Glutamatergic neuron (in vitro differentiated cells): ENCODE data around the gene NOBOX. TPM values are rescaled to one million over a fixed set of nuclear protein-coding genes. Genes with fewer than 3 reads are reported as not detected.

Experiments
- DNase-seq: peaks from one replicate; pipeline ENCODE4 v3.0.0; 2022
- H3K27ac Mint-ChIP-seq: one replicate; pipeline ENCODE4 v1.8.0; 2020; ENCODE audit warnings: mild to moderate bottlenecking, mixed read lengths, inconsistent platforms; ENCODE audit not compliant: unreplicated experiment
- H3K27me3 Mint-ChIP-seq: one replicate; pipeline ENCODE4 v1.8.0; 2020; ENCODE audit warnings: mild to moderate bottlenecking, moderate library complexity, mixed read lengths, inconsistent platforms; ENCODE audit not compliant: unreplicated experiment
- H3K36me3 Mint-ChIP-seq: one replicate; pipeline ENCODE4 v1.8.0; 2020; ENCODE audit warnings: mild to moderate bottlenecking, mixed read lengths, inconsistent platforms; ENCODE audit not compliant: unreplicated experiment
- H3K4me1 Mint-ChIP-seq: one replicate; pipeline ENCODE4 v1.8.0; 2020; ENCODE audit warnings: mild to moderate bottlenecking, low read depth, mixed read lengths, inconsistent platforms; ENCODE audit not compliant: unreplicated experiment
- H3K4me3 Mint-ChIP-seq: one replicate; pipeline ENCODE4 v1.8.0; 2020; ENCODE audit warnings: mild to moderate bottlenecking, mixed read lengths, inconsistent platforms; ENCODE audit not compliant: unreplicated experiment
- H3K9me3 Mint-ChIP-seq: one replicate; pipeline ENCODE4 v1.8.0; 2020; ENCODE audit warnings: mild to moderate bottlenecking, moderate library complexity, mixed read lengths, inconsistent platforms; ENCODE audit not compliant: unreplicated experiment
- CTCF ChIP-seq: fragments of 200-600 bp; sonication (generic); IDR thresholded peaks from one replicate; pipeline ENCODE4 v1.5.0; 2021; ENCODE audit not compliant: partially characterized antibody, unreplicated experiment
- total RNA-seq: library from RNA; stranded (reverse); fragmentation: NEBNext Ultra II Directional; extraction: Animal tissue kit (Norgen Biotek cat#: 25700); gene quantifications from one replicate; pipeline ENCODE4 v1.2.1, GENCODE V29; 2021; ENCODE audit not compliant: unreplicated experiment

The NOBOX gene
- total RNA-seq, 1 donor from 2014 or later = not detected

GRCh38 chr7:144404946-144405345 is 1.5 kb upstream of the NOBOX start:
- TF ChIP-seq CTCF = no peak
- DNase-seq = no peak
- Mint-ChIP-seq H3K27me3 (peaks cover 2% of the 10 kb centered on the region), H3K4me1 (no peaks in the 10 kb centered on the region), H3K27ac (no peak overlapping the region), H3K36me3 (no peaks in the 10 kb centered on the region), H3K4me3 (no peak overlapping the region), H3K9me3 (peaks cover 2% of the 10 kb centered on the region)

GRCh38 chr7:144403102-144403501 is 391 bp downstream of the NOBOX start:
- Mint-ChIP-seq H3K9me3 (peaks cover 2% of the 10 kb centered on the region), H3K36me3 (no peaks in the 10 kb centered on the region), H3K27me3 (peaks cover 2% of the 10 kb centered on the region), H3K27ac (no peak overlapping the region), H3K4me3 (no peak overlapping the region), H3K4me1 (no peaks in the 10 kb centered on the region)
- no peak for DNase-seq
- no peak for TF ChIP-seq CTCF

- peaks cover 2% of the 10 kb centered on the region for H3K9me3 Mint-ChIP-seq
- no peak for TF ChIP-seq CTCF
These were observed 2.0 kb downstream of the NOBOX start for GRCh38 chr7:144401490-144401889.

GRCh38 chr7:144399946-144400345 is 3.5 kb downstream of the NOBOX start:
- Mint-ChIP-seq H3K4me1 (no peaks in the 10 kb centered on the region), H3K4me3 (no peak overlapping the region), H3K36me3 (no peaks in the 10 kb centered on the region), H3K27me3 (peaks cover 2% of the 10 kb centered on the region), H3K9me3 (peaks cover 2% of the 10 kb centered on the region), H3K27ac (no peak overlapping the region)
- DNase-seq = no peak
- TF ChIP-seq CTCF = no peak

More at GRCh38 chr7:144401490-144401889, 2.0 kb downstream of the NOBOX start:
- Mint-ChIP-seq H3K4me3 (no peak overlapping the region), H3K27ac (no peak overlapping the region), H3K36me3 (no peaks in the 10 kb centered on the region), H3K4me1 (no peaks in the 10 kb centered on the region), H3K27me3 (peaks cover 2% of the 10 kb centered on the region)
- no peak for DNase-seq

GRCh38 chr7:144398911-144399310 is 4.6 kb downstream of the NOBOX start:
- Mint-ChIP-seq H3K9me3 (peaks cover 2% of the 10 kb centered on the region), H3K4me1 (no peaks in the 10 kb centered on the region), H3K4me3 (no peak overlapping the region), H3K27ac (no peak overlapping the region), H3K27me3 (peaks cover 2% of the 10 kb centered on the region), H3K36me3 (no peaks in the 10 kb centered on the region)
- TF ChIP-seq CTCF = no peak
- no peak for DNase-seq
